ENCODE data around the gene TMPRSS3. TPM values are rescaled to one million over a fixed set of nuclear protein-coding genes. Genes with fewer than 3 reads are reported as not detected.

TMPRSS3 gene
- total RNA-seq, 1 donor from 2014 or later = 4.1 TPM

GRCh38 chr21:42343556-42343955 is 52.3 kb downstream of the TMPRSS3 start:
- intact Hi-C loops (cut with DNase I) = no loop called here
- no peaks in the 10 kb centered on the region for H3K27me3 ChIP-seq
- no peak overlapping the region for H3K4me3 ChIP-seq
- H3K4me1 ChIP-seq = peaks cover under 1% of the 10 kb centered on the region
- no peak overlapping the region for H3K27ac ChIP-seq
- DNase-seq (no peak), ATAC-seq (no peak)
- H3K9me3 ChIP-seq = no peaks in the 10 kb centered on the region
- no peak for TF ChIP-seq CTCF (IDR thresholded peaks at IDR 0.05)
- no peaks in the 10 kb centered on the region for H3K36me3 ChIP-seq

GRCh38 chr21:42343101-42343500 is 52.8 kb downstream of the TMPRSS3 start:
- Histone ChIP-seq H3K36me3 (no peaks in the 10 kb centered on the region), H3K9me3 (no peaks in the 10 kb centered on the region), H3K27me3 (no peaks in the 10 kb centered on the region), H3K27ac (no peak overlapping the region), H3K4me1 (peaks cover 6% of the 10 kb centered on the region), H3K4me3 (no peak overlapping the region)
- TF ChIP-seq CTCF (IDR thresholded peaks at IDR 0.05) = no peak
- no peak for ATAC-seq
- intact Hi-C loops (cut with DNase I) = no loop called here
- no peak for DNase-seq

- ATAC-seq (no peak), DNase-seq (no peak)
- no peak for TF ChIP-seq CTCF (IDR thresholded peaks at IDR 0.05)
- intact Hi-C loops (cut with DNase I) = no loop called here
- H3K36me3 ChIP-seq = no peaks in the 10 kb centered on the region
- no peak overlapping the region for H3K4me3 ChIP-seq
- H3K4me1 ChIP-seq = peaks cover 11% of the 10 kb centered on the region
- no peak overlapping the region for H3K27ac ChIP-seq
- H3K9me3 ChIP-seq = no peaks in the 10 kb centered on the region
- H3K27me3 ChIP-seq = no peaks in the 10 kb centered on the region
These were observed 53.9 kb downstream of the TMPRSS3 start for GRCh38 chr21:42341776-42342542.

- no peaks in the 10 kb centered on the region for H3K27me3 ChIP-seq
- H3K27ac ChIP-seq = no peak overlapping the region
- DNase-seq = no peak
- no peaks in the 10 kb centered on the region for H3K36me3 ChIP-seq
- peaks cover 11% of the 10 kb centered on the region for H3K4me1 ChIP-seq
- no peak overlapping the region for H3K4me3 ChIP-seq
- no peak for TF ChIP-seq CTCF (IDR thresholded peaks at IDR 0.05)
- intact Hi-C loops (cut with DNase I) = no loop called here
- no peaks in the 10 kb centered on the region for H3K9me3 ChIP-seq
- no peak for ATAC-seq
These were observed 55.4 kb downstream of the TMPRSS3 start for GRCh38 chr21:42340187-42341050.

GRCh38 chr21:42338729-42339715 is 56.8 kb downstream of the TMPRSS3 start:
- Histone ChIP-seq H3K27me3 (no peaks in the 10 kb centered on the region), H3K36me3 (no peaks in the 10 kb centered on the region), H3K4me1 (peaks cover 11% of the 10 kb centered on the region), H3K4me3 (no peak overlapping the region), H3K27ac (no peak overlapping the region), H3K9me3 (no peaks in the 10 kb centered on the region)
- DNase-seq (no peak), ATAC-seq (no peak)
- TF ChIP-seq CTCF (IDR thresholded peaks at IDR 0.05) = no peak
- intact Hi-C loops (cut with DNase I) = no loop called here

Measured in upper lobe of right lung (tissue), 1 donor.